Measurements from ENCODE around the gene TEDC1. TPM values are rescaled to one million over a fixed set of nuclear protein-coding genes. Genes with fewer than 3 reads are reported as not detected.
A peak's percentile ranks its signal among the peaks of the same experiment; 100 is the strongest.

The TEDC1 gene
- total RNA-seq, 1 experiment from 2014 or later = 26.2 TPM

DNA sequence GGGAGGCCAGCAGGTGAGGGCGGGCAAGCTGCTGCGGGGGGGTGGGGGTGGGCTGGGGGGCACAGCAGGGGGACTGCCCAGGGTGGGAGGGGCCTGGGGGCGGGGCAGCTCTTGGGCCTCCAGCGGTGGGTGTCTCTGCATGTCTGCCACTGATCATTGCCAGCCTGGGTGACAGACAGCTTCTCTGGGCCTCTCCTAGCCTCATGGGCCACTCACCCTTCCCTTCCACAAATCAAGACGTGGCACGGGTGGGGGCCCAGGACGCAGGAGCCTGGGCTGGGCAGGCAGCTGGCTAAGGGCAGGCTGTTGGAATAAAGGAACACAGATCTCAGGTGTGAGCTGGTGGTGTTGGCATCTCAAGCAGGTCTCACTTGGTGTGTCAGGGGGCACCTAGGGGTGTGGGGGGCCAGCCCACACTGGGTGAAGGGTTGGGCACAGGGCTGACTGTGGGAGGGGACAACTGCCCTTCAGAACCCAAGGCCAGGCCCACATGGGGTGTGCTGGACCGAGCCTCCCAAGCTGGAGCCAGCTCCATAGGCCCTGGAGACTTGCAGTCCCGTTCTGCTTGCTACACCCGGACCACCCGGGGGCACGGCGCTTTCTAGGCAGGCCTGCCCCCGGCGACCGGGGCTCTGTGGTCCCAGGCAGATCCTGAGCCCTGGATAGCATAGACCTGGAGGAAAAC, 3.0 kb downstream of the TEDC1 start:
- Mint-ChIP-seq H3K4me3 (no peak overlapping the region), H3K4me1 (peaks cover 4 to 13% of the 10 kb centered on the region in 2 experiments), H3K9me3 (peaks cover 0 to 4% of the 10 kb centered on the region in 2 experiments; a peak in 1 of 5 replicates), H3K27me3 (ENCODE audit: low read depth) (peaks cover 6% of the 10 kb centered on the region), H3K27ac (no peak overlapping the region), H3K36me3 (ENCODE audit: insufficient read depth in 1 of 3, low read depth in 3 of 3) (peaks cover 0 to 5% (median 0%) of the 10 kb centered on the region in 3 experiments; a peak in 3 of 7 replicates)
- H3T11ph ChIP-seq (ENCODE audit: low read length) = no peak overlapping the region
- no peak overlapping the region for H3K9ac ChIP-seq (ENCODE audit: extremely low read depth, insufficient read length, low read length)
- no peak overlapping the region for H3K4me2 ChIP-seq (ENCODE audit: insufficient read depth, insufficient read length, low read length)
- H3K56ac ChIP-seq (ENCODE audit: insufficient read length, low read depth, low read length) = no peak overlapping the region
- H2BK120ac ChIP-seq (ENCODE audit: low read depth, low read length, poor library complexity, severe bottlenecking) = no peak overlapping the region
- peaks cover 3% of the 10 kb centered on the region for H3K23me2 ChIP-seq (ENCODE audit: insufficient read length, low read depth, low read length, poor library complexity, severe bottlenecking)
- no peak overlapping the region for H2AFZ ChIP-seq (ENCODE audit: low read length)
- no CpG with 5 or more reads among the region's 16 CpGs for WGBS (ENCODE audit: extremely low coverage, insufficient read length, low lambda C conversion rate)
- H3K23ac ChIP-seq (ENCODE audit: insufficient read length, low read depth, low read length) = no peak overlapping the region
- H4K5ac ChIP-seq (ENCODE audit: insufficient read length, low read depth, low read length) = no peak overlapping the region
- H3K27ac ChIP-seq (ENCODE audit: insufficient read length, low read depth, low read length) = no peak overlapping the region
- H2BK15ac ChIP-seq (ENCODE audit: low read depth, low read length) = no peak overlapping the region
- H2BK12ac ChIP-seq (ENCODE audit: insufficient read length, low read depth, low read length) = no peak overlapping the region
- no peak overlapping the region for H3K4ac ChIP-seq (ENCODE audit: low read depth, low read length)
- no peak overlapping the region for H2BK5ac ChIP-seq (ENCODE audit: insufficient read length, low read length)
- TF ChIP-seq, protein P1, sequence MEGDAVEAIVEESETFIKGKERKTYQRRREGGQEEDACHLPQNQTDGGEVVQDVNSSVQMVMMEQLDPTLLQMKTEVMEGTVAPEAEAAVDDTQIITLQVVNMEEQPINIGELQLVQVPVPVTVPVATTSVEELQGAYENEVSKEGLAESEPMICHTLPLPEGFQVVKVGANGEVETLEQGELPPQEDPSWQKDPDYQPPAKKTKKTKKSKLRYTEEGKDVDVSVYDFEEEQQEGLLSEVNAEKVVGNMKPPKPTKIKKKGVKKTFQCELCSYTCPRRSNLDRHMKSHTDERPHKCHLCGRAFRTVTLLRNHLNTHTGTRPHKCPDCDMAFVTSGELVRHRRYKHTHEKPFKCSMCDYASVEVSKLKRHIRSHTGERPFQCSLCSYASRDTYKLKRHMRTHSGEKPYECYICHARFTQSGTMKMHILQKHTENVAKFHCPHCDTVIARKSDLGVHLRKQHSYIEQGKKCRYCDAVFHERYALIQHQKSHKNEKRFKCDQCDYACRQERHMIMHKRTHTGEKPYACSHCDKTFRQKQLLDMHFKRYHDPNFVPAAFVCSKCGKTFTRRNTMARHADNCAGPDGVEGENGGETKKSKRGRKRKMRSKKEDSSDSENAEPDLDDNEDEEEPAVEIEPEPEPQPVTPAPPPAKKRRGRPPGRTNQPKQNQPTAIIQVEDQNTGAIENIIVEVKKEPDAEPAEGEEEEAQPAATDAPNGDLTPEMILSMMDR (conservative IDR thresholded peaks at IDR 0.05) = no peak
- H4K91ac ChIP-seq (ENCODE audit: insufficient read length, low read depth, low read length) = no peak overlapping the region
- H3K79me1 ChIP-seq (ENCODE audit: insufficient read depth, low read depth, low read length, poor library complexity, severe bottlenecking) = no peaks in the 10 kb centered on the region
- H3K9me3 ChIP-seq (ENCODE audit: control insufficient read depth, low read depth, low read length) = no peaks in the 10 kb centered on the region
- H3K14ac ChIP-seq (ENCODE audit: insufficient read depth, low read length) = no peak overlapping the region
- H4K8ac ChIP-seq (replicated peaks; ENCODE audit: insufficient read length, low read depth, low read length) = no peak overlapping the region
- H4K20me1 ChIP-seq (ENCODE audit: control insufficient read depth, insufficient read depth, insufficient read length) = no peaks in the 10 kb centered on the region
- no peak overlapping the region for H2BK20ac ChIP-seq (ENCODE audit: low read depth, low read length, poor library complexity, severe bottlenecking)
- H3K27me3 ChIP-seq (ENCODE audit: insufficient read depth, low read length) = no peaks in the 10 kb centered on the region
- no peaks in the 10 kb centered on the region for H3K79me2 ChIP-seq (ENCODE audit: insufficient read depth, low read length)
- no peak overlapping the region for H2AK5ac ChIP-seq (ENCODE audit: insufficient read length, low read length)
- DNase-seq = peak; percentile 20
- no peak overlapping the region for H3K18ac ChIP-seq (ENCODE audit: insufficient read length, low read depth, low read length)
- H3K4me1 ChIP-seq (ENCODE audit: insufficient read depth, low read length) = no peaks in the 10 kb centered on the region

Measured in H9 (cell line).